T-cell (primary cell): ENCODE measurements around the gene EEF1AKMT2. TPM values are rescaled to one million over a fixed set of nuclear protein-coding genes. Genes with fewer than 3 reads are reported as not detected.
A peak's percentile ranks its signal among the peaks of the same experiment; 100 is the strongest.

Experiments
- ATAC-seq, 4 experiments: fragments of 200-7000 bp in 3 of 4; fragments of 150-1000 bp in 1 of 4; cut with Tn5 transposase; replicated peaks in 1 of 4; 1 replicate in 3 of 4; 2 replicates in 1 of 4; pipeline ENCODE4 v1.10.0; 2021; ENCODE audit warnings: moderate library complexity in 3 of 4, mild to moderate bottlenecking in 2 of 4, moderate number of reproducible peaks in 1 of 4
- CTCF ChIA-PET, 2 donors: fragments of 300-600 bp; sonication (Branson Sonifier 250); formaldehyde crosslinking; loops; one replicate each; lab custom pipeline; 2022; ENCODE audit warnings: antibody characterized with exemption in 2 of 2; lab: Charles Lee
- POLR2A ChIA-PET, 2 donors: fragments of 300-600 bp; sonication (Branson Sonifier 250); formaldehyde crosslinking; loops; one replicate each; lab custom pipeline; 2022; ENCODE audit warnings: antibody characterized with exemption in 2 of 2; lab: Charles Lee
- DNase-seq, 35 experiments: peaks; one replicate each; pipeline versions ENCODE4 v3.0.0 to v3.0.0-alpha.2; 2013 to 2023
- H3K27ac ChIP-seq: one replicate; pipeline ENCODE4 v1.5.1; 2013; ENCODE audit warnings: low read length
- H3K27me3 ChIP-seq, 2 experiments: replicated peaks in 1 of 2; 1 replicate in 1 of 2; 2 replicates in 1 of 2; pipeline versions ENCODE4 v1.6.1 to v1.7.0; 2013; ENCODE audit warnings: low read length in 1 of 2, mixed read lengths in 1 of 2; ENCODE audit not compliant: control insufficient read depth in 2 of 2, insufficient read depth in 2 of 2; ENCODE audit errors: extremely low read depth in 1 of 2
- H3K36me3 ChIP-seq, 2 donors: 1 replicate in 1 of 2; 2 replicates in 1 of 2; pipeline versions ENCODE4 v1.6.1 to v1.7.0; 2013; ENCODE audit warnings: low read length in 1 of 2; ENCODE audit not compliant: control insufficient read depth in 2 of 2, insufficient read depth in 1 of 2; ENCODE audit errors: extremely low read depth in 1 of 2
- H3K4me1 ChIP-seq, 2 experiments: 1 replicate in 1 of 2; 2 replicates in 1 of 2; pipeline versions ENCODE4 v1.6.1 to v1.7.0; 2013; ENCODE audit warnings: low read length in 2 of 2, mixed read lengths in 1 of 2; ENCODE audit not compliant: insufficient read depth in 2 of 2, control insufficient read depth in 1 of 2; ENCODE audit errors: extremely low read depth in 1 of 2
- H3K4me3 ChIP-seq, 2 donors: 1 replicate in 1 of 2; 2 replicates in 1 of 2; pipeline versions ENCODE4 v1.5.1 to v1.7.0; 2013; ENCODE audit warnings: mild to moderate bottlenecking in 2 of 2, low read length in 1 of 2, moderate library complexity in 1 of 2; ENCODE audit not compliant: control insufficient read depth in 1 of 2; ENCODE audit errors: extremely low read depth in 1 of 2
- H3K9me3 ChIP-seq: 2 replicates; pipeline ENCODE4 v1.7.0; 2013
- H3K27ac Mint-ChIP-seq, 2 donors: one replicate each; pipeline ENCODE4 v1.8.0; 2020 to 2021; ENCODE audit warnings: mild to moderate bottlenecking in 2 of 2, mixed read lengths in 2 of 2
- H3K27me3 Mint-ChIP-seq, 2 donors: one replicate each; pipeline ENCODE4 v1.8.0; 2021 to 2022; ENCODE audit warnings: mixed read lengths in 2 of 2
- H3K36me3 Mint-ChIP-seq: one replicate; pipeline ENCODE4 v1.8.0; 2021; ENCODE audit warnings: mixed read lengths
- H3K4me1 Mint-ChIP-seq, 3 donors: one replicate each; pipeline ENCODE4 v1.8.0; 2020 to 2022; ENCODE audit warnings: mixed read lengths in 3 of 3, mild to moderate bottlenecking in 1 of 3
- H3K4me3 Mint-ChIP-seq, 3 donors: one replicate each; pipeline ENCODE4 v1.8.0; 2020 to 2022; ENCODE audit warnings: mild to moderate bottlenecking in 3 of 3, mixed read lengths in 3 of 3, moderate library complexity in 3 of 3
- H3K9me3 Mint-ChIP-seq, 3 donors: one replicate each; pipeline ENCODE4 v1.8.0; 2020 to 2022; ENCODE audit warnings: mixed read lengths in 3 of 3
- WGBS: methylation state at CpG from one replicate; pipeline ENCODE4 v1.1.5; 2013; ENCODE audit warnings: missing lambda C conversion rate; ENCODE audit not compliant: insufficient coverage; 5-methylcytosine and 5-hydroxymethylcytosine counted together
- total RNA-seq, 35 experiments: library from RNA in 6 of 35; stranded (reverse) in 6 of 35; fragments of 120-200 nt in 1 of 35; gene quantifications; one replicate each; pipeline versions ENCODE4 v1.2.1 to v1.2.4 and lab custom pipeline; 2013 to 2026

EEF1AKMT2 gene
- total RNA-seq, 5 donors from 2014 or later (not counting 1 experiment from before 2014, with no cell fraction given) = 15.8 to 21.0 (median 18.8) TPM

DNA sequence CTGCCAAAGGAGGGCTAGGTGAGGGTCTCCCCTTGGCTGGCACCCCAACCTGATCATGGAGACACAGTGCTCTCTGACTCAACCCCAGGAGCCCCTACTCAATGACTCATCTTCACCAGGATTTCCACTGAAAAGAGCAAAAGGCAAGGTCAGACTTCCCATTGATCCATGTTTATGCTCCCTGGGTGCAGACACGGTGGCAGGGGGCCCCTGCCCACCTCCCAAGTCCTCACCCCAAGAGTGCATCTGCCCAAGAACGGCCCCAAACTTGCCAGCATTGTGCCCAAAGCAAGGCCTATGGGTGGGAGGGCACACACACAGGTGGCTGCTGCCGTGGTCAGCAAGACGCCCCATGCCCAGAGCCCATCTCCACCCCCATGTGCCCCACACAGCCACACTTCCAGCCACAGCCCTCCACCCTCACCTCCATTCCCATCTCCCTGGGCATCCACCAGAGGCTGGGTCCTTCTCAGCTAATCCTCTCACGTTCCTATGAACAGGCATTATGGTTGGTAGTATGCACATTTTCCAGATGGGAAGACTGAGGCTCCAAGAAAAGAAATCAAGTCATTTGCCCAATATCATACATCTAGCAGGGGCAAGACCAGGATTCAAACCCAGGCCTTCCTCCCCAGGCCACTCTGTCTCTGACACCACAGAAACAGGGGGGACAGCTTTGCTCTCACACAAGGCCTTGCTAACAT lies 78.8 kb downstream of the EEF1AKMT2 start:
- ATAC-seq (no peak), DNase-seq (no peak)
- Mint-ChIP-seq H3K4me3 (peak overlapping the region in 1 of 3 donors; percentile 18), H3K4me1 (peaks cover 90 to 93% (median 91%) of the 10 kb centered on the region in 3 donors), H3K9me3 (no peaks in the 10 kb centered on the region), H3K27ac (peak overlapping the region; percentile 83 to 93), H3K27me3 (no peaks in the 10 kb centered on the region), H3K36me3 (peaks cover 11% of the 10 kb centered on the region)
- H3K9me3 ChIP-seq = no peaks in the 10 kb centered on the region
- peaks cover 0 to 8% of the 10 kb centered on the region in 2 donors for H3K36me3 ChIP-seq
- 85% methylated on average over 3 of the region's 5 CpGs for WGBS
- ChIA-PET POLR2A (interaction anchor here in 1 of 2 donors (0.6 kb wide), 1 partner anchor 79 kb away, joined by 3 read pairs; no protein-coding TSS in a partner anchor), CTCF (interaction anchor here (0.8 to 2.7 kb wide), 3 partner anchors 16 to 29 kb away, joined by 3 to 10 read pairs (median 3); no protein-coding TSS in a partner anchor)
- H3K4me1 ChIP-seq = peaks cover 35 to 96% of the 10 kb centered on the region in 2 experiments
- H3K27me3 ChIP-seq = no peaks in the 10 kb centered on the region
- no peak overlapping the region for H3K4me3 ChIP-seq
- H3K27ac ChIP-seq = peak overlapping the region; percentile 31

DNA sequence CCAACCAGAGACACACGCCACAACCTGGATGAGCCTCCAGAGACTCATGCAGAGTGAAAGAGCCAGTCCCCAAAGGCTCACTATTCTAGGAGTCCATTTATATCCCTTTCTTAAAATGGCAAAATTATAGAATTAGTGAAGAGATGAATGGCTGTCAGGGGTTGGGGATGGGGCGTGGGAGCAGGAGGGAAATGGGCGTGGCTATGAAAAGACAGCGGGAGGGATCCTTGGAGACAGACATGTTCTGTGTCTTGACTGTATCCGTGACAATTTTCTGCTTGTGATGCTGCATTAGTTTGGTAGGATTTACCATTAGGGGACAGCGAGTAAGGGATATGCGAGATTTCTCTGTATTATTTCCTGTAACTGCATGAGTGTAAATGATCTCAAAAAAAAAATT lies 80.5 kb downstream of the EEF1AKMT2 start:
- no peak overlapping the region for H3K27ac ChIP-seq
- H3K27me3 ChIP-seq = no peaks in the 10 kb centered on the region
- ChIA-PET CTCF (no interaction called here), POLR2A (no interaction called here)
- ATAC-seq (no peak), DNase-seq (no peak)
- H3K4me3 Mint-ChIP-seq = no peak overlapping the region
- WGBS = 79% methylated on average over 4 of the region's 7 CpGs
- peaks cover 16% of the 10 kb centered on the region for H3K36me3 Mint-ChIP-seq
- H3K4me1 ChIP-seq = peaks cover 27 to 96% of the 10 kb centered on the region in 2 experiments
- H3K27me3 Mint-ChIP-seq = no peaks in the 10 kb centered on the region
- peaks cover 2 to 13% of the 10 kb centered on the region in 2 donors for H3K36me3 ChIP-seq
- H3K9me3 Mint-ChIP-seq = no peaks in the 10 kb centered on the region
- no peaks in the 10 kb centered on the region for H3K9me3 ChIP-seq
- peak overlapping the region; percentile 23 to 73 for H3K27ac Mint-ChIP-seq
- H3K4me1 Mint-ChIP-seq = peaks cover 86 to 93% (median 89%) of the 10 kb centered on the region in 3 donors
- H3K4me3 ChIP-seq = no peak overlapping the region

DNA sequence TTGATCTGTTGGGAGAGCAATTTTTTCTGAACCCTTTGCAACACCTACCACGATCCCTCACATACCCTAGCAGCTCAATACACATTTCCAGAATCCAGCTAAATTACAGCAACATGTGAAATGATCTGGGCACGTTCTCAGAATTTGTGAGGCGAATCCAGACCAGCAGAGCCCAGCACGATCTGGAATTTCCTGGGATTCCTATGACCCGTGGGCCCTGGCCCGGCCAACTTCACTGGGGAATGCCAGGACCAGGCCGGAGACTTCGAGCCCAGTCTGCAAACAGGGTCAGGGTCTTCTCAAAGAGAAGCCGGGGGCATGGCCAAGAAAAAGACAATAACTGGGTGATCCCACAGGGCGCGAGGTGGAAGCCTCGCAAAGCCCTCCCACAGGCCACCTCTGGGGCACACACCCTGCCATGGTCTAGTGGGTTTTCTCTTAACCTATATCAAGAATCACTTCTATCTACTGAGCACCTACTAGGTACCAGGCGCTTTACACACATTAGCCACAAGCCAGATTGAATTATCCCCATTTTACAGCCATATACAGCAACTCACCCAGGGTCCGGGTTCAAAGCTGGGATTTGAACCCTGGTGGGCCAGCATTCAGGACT lies 81.3 kb downstream of the EEF1AKMT2 start:
- H3K27ac Mint-ChIP-seq = peak overlapping the region; percentile 73 to 99
- Histone ChIP-seq H3K36me3 (peaks cover 2 to 20% of the 10 kb centered on the region in 2 donors), H3K27me3 (no peaks in the 10 kb centered on the region), H3K4me3 (no peak overlapping the region), H3K4me1 (peaks cover 21 to 96% of the 10 kb centered on the region in 2 experiments), H3K9me3 (no peaks in the 10 kb centered on the region), H3K27ac (peak overlapping the region; percentile 7)
- no peaks in the 10 kb centered on the region for H3K9me3 Mint-ChIP-seq
- peaks cover 86 to 93% (median 89%) of the 10 kb centered on the region in 3 donors for H3K4me1 Mint-ChIP-seq
- DNase-seq (no peak), ATAC-seq (no peak)
- ChIA-PET POLR2A (no interaction called here), CTCF (interaction anchor here in 1 of 2 donors (2.7 kb wide), 1 partner anchor 31 kb away, joined by 8 read pairs; no protein-coding TSS in a partner anchor)
- WGBS = 79% methylated on average over 13 of the region's 14 CpGs
- H3K27me3 Mint-ChIP-seq = no peaks in the 10 kb centered on the region
- no peak overlapping the region for H3K4me3 Mint-ChIP-seq
- H3K36me3 Mint-ChIP-seq = peaks cover 18% of the 10 kb centered on the region

DNA sequence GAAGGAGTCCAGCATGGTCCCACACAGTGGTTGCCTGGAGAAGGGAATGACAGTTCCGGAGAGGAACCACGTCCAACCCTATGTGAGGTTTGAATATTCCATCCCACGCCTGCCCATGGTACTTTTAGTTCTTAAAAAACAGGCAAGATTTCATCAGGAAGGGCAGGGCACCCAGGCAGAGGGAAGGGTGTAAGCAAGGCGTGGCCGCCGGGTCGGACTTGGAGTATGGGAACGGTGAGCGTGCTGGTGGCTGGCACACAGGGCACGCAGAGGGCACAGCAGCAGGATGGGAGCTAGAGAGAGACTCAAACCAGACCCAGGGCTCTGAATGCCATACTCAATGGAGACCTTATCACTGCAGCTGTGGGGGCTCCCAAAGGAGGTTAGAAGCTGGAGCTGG lies 81.8 kb downstream of the EEF1AKMT2 start:
- Mint-ChIP-seq H3K27ac (peak overlapping the region; percentile 99 to 100), H3K36me3 (peaks cover 18% of the 10 kb centered on the region), H3K4me3 (no peak overlapping the region), H3K27me3 (no peaks in the 10 kb centered on the region), H3K4me1 (peaks cover 86 to 93% (median 89%) of the 10 kb centered on the region in 3 donors), H3K9me3 (no peaks in the 10 kb centered on the region)
- no peaks in the 10 kb centered on the region for H3K9me3 ChIP-seq
- H3K4me1 ChIP-seq = peaks cover 20 to 96% of the 10 kb centered on the region in 2 experiments
- ATAC-seq = no peak
- H3K27me3 ChIP-seq = no peaks in the 10 kb centered on the region
- no peak overlapping the region for H3K4me3 ChIP-seq
- peak overlapping the region; percentile 19 for H3K27ac ChIP-seq
- WGBS = 91% methylated on average over 10 of the region's 10 CpGs
- H3K36me3 ChIP-seq = peaks cover 2 to 25% of the 10 kb centered on the region in 2 donors
- POLR2A ChIA-PET = no interaction called here
- CTCF ChIA-PET = interaction anchor here in 1 of 2 donors (2.7 kb wide), 1 partner anchor 31 kb away, joined by 8 read pairs; no protein-coding TSS in a partner anchor
- DNase-seq = no peak

DNA sequence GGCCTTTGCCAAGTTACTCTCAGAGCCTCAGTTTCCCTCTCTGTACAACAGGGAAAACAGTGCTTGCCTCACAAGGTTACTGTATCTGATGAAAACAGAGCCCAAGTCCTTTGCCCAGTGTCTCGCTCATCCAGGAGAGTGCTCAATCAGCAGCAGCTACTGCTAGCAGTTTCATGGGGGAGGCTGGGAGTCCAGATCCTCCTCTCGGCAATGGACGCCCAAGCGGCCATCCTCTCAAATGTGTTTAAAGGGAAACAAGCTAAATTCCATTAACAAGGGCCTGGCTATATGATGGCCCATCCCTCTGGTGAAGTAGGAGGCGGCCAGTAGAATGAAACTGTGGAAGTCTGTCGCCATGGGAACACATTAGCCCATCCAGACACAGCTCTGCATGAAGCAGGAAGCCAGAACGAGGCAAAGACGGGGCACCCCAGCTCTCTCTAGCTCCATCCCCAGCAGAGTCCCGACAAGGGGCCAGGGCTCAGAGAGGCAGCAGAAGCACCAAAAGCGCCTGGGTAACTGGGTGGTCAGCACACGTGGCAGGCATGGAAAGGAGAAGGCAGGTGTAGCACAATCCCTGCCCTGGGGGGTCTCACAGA lies 82.7 kb downstream of the EEF1AKMT2 start:
- peak in 1 of 4 experiments; percentile 46 for ATAC-seq
- Histone ChIP-seq H3K4me1 (peaks cover 23 to 96% of the 10 kb centered on the region in 2 experiments), H3K27me3 (no peaks in the 10 kb centered on the region), H3K9me3 (no peaks in the 10 kb centered on the region), H3K27ac (peak overlapping the region; percentile 93), H3K4me3 (no peak overlapping the region), H3K36me3 (peaks cover 2 to 33% of the 10 kb centered on the region in 2 donors)
- peak in 1 of 35 experiments; percentile 34 for DNase-seq
- ChIA-PET CTCF (interaction anchor here (0.5 to 2.7 kb wide), 5 partner anchors 9 to 40 kb away, joined by 3 to 14 read pairs (median 3); no protein-coding TSS in a partner anchor), POLR2A (interaction anchor here in 1 of 2 donors (1.0 kb wide), 1 partner anchor 12 kb away, joined by 3 read pairs; no protein-coding TSS in a partner anchor)
- Mint-ChIP-seq H3K27me3 (no peaks in the 10 kb centered on the region), H3K4me1 (peaks cover 88 to 93% (median 89%) of the 10 kb centered on the region in 3 donors), H3K4me3 (peak overlapping the region in 1 of 3 donors; percentile 33), H3K36me3 (peaks cover 22% of the 10 kb centered on the region), H3K27ac (peak overlapping the region; percentile 99 to 100), H3K9me3 (no peaks in the 10 kb centered on the region)
- WGBS = 87% methylated on average over 4 of the region's 11 CpGs
